Measurements from ENCODE around the gene KRTAP5-3.
A peak's percentile ranks its signal among the peaks of the same experiment; 100 is the strongest.

Gene KRTAP5-3

DNA sequence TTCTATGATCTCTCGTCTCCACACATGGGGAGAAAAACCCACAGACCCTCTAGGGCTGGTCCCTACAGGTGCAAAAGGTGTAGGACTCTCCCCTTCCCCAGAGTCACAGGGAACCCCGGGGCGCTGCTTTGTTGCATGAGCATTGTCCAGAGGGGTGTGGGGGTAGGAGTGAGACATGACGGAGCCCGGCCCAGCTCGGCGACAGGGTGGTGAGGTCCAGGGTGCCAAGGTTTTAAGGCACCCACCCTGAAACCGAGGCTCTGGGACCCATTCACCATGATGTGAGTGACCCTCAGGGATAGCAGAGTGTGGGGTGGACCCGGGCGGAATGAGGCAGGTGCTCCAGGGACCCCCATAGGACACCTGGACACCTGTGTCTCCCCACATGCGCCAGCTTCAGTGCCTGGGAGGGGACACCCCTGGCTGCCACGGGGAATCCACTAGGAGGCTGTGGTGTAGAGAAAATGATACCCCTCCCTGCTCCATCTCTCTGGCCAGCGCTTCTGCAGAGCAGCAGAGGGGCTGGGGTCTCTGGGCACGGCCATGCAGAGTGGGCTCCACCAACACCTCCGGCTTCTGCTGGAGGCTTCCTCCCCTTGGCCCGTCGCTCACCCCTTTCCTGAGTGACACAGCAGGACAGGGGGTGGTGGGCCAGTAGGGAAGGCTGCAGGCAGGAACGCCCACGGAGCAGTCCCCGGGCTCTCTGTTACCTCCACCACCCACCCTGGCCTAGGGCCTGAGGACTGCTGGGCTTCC lies 36.5 kb upstream of the KRTAP5-3 start:
- DNase-seq (ENCODE audit: low read depth): no peak
- no peak overlapping the region for H3K4me3 ChIP-seq (ENCODE audit: low read depth, low read length)
- TF ChIP-seq MYC (IDR thresholded peaks at IDR 0.05; ENCODE audit: low read depth, low read length): no peak
- TF ChIP-seq CTCF (IDR thresholded peaks at IDR 0.05; ENCODE audit: low read depth, low read length): no peak
- no peak for TF ChIP-seq POLR2A (IDR thresholded peaks at IDR 0.05; ENCODE audit: extremely low read depth, insufficient read length)

GRCh38 chr11:1643146-1643690 lies 35.0 kb upstream of the KRTAP5-3 start:
- no peak overlapping the region for H3K4me3 ChIP-seq (ENCODE audit: low read depth, low read length)
- no peak for DNase-seq (ENCODE audit: low read depth)
- TF ChIP-seq MYC (IDR thresholded peaks at IDR 0.05; ENCODE audit: low read depth, low read length) (no peak), MAX (IDR thresholded peaks at IDR 0.05; ENCODE audit: low read depth, low read length) (no peak), CTCF (IDR thresholded peaks at IDR 0.05; ENCODE audit: low read depth, low read length) (no peak), POLR2A (IDR thresholded peaks at IDR 0.05; ENCODE audit: extremely low read depth, insufficient read length) (no peak)

GRCh38 chr11:1642288-1643145 lies 34.3 kb upstream of the KRTAP5-3 start:
- TF ChIP-seq MYC (IDR thresholded peaks at IDR 0.05; ENCODE audit: low read depth, low read length): no peak
- no peak for TF ChIP-seq CTCF (IDR thresholded peaks at IDR 0.05; ENCODE audit: low read depth, low read length)
- TF ChIP-seq POLR2A (IDR thresholded peaks at IDR 0.05; ENCODE audit: extremely low read depth, insufficient read length): no peak
- no peak for TF ChIP-seq MAX (IDR thresholded peaks at IDR 0.05; ENCODE audit: low read depth, low read length)
- DNase-seq (ENCODE audit: low read depth): no peak
- no peak overlapping the region for H3K4me3 ChIP-seq (ENCODE audit: low read depth, low read length)

- no peak for DNase-seq (ENCODE audit: low read depth)
- H3K4me3 ChIP-seq (ENCODE audit: low read depth, low read length): no peak overlapping the region
- TF ChIP-seq CTCF (IDR thresholded peaks at IDR 0.05; ENCODE audit: low read depth, low read length): no peak
- no peak for TF ChIP-seq MAX (IDR thresholded peaks at IDR 0.05; ENCODE audit: low read depth, low read length)
- no peak for TF ChIP-seq MYC (IDR thresholded peaks at IDR 0.05; ENCODE audit: low read depth, low read length)
Measured at GRCh38 chr11:1641096-1641495, 32.8 kb upstream of the KRTAP5-3 start.

- TF ChIP-seq MYC (IDR thresholded peaks at IDR 0.05; ENCODE audit: low read depth, low read length) (no peak), CTCF (IDR thresholded peaks at IDR 0.05; ENCODE audit: low read depth, low read length) (peak; percentile 83)
- DNase-seq (ENCODE audit: low read depth): peak; percentile 27
- no peak overlapping the region for H3K4me3 ChIP-seq (ENCODE audit: low read depth, low read length)
Measured at GRCh38 chr11:1640076-1640946, 32.0 kb upstream of the KRTAP5-3 start.
